H1 (cell line): ENCODE data around the gene SLC4A7. TPM values are rescaled to one million over a fixed set of nuclear protein-coding genes. Genes with fewer than 3 reads are reported as not detected.
A peak's percentile ranks its signal among the peaks of the same experiment; 100 is the strongest.

Source experiments
- CTCF ChIA-PET: fragments of 300-600 bp; sonication (Branson Sonifier 250); formaldehyde crosslinking; loops from one replicate; lab custom pipeline; 2021; ENCODE audit not compliant: partially characterized antibody; lab: Charles Lee
- POLR2A ChIA-PET: fragments of 300-600 bp; sonication (Branson Sonifier 250); formaldehyde crosslinking; loops from one replicate; lab custom pipeline; 2021; ENCODE audit warnings: inconsistent platforms; ENCODE audit not compliant: partially characterized antibody; lab: Charles Lee
- DNase-seq, 2 experiments: peaks; one replicate each; pipeline versions ENCODE4 v3.0.0 to v3.0.0-alpha.2; 2010 to 2022; ENCODE audit warnings: low spot score in 2 of 2, low read depth in 1 of 2, mixed read lengths in 1 of 2
- FAIRE-seq: peaks from 2 replicates; lab custom pipeline; 2011; peaks lifted over from hg19 to GRCh38; lab: Jason Lieb, UNC
- H2AFZ ChIP-seq: 2 replicates; pipeline ENCODE4 v1.8.1; 2012; ENCODE audit warnings: low read length, inconsistent platforms
- H2AK5ac ChIP-seq: 2 replicates; pipeline ENCODE4 v1.6.1; 2013; ENCODE audit warnings: low read depth, low read length
- H2BK120ac ChIP-seq: replicated peaks from 2 replicates; pipeline ENCODE3; 2013; ENCODE audit warnings: low read depth, low read length, inconsistent platforms
- H2BK12ac ChIP-seq: 2 replicates; pipeline ENCODE4 v1.6.1; 2013; ENCODE audit warnings: low read depth, low read length
- H2BK15ac ChIP-seq: 2 replicates; pipeline ENCODE4 v1.6.1; 2013; ENCODE audit warnings: low read length
- H2BK20ac ChIP-seq: 2 replicates; pipeline ENCODE4 v1.6.1; 2013; ENCODE audit warnings: low read length
- H2BK5ac ChIP-seq: 2 replicates; pipeline ENCODE4 v1.6.1; 2013; ENCODE audit warnings: low read depth, low read length
- H3K14ac ChIP-seq: 2 replicates; pipeline ENCODE4 v1.6.1; 2013; ENCODE audit warnings: inconsistent platforms; ENCODE audit not compliant: insufficient read length
- H3K18ac ChIP-seq: 2 replicates; pipeline ENCODE4 v1.6.1; 2013; ENCODE audit warnings: low read length; ENCODE audit errors: extremely low read depth
- H3K23ac ChIP-seq: 2 replicates; pipeline ENCODE4 v1.6.1; 2013; ENCODE audit warnings: inconsistent platforms; ENCODE audit not compliant: insufficient read length
- H3K23me2 ChIP-seq: 2 replicates; pipeline ENCODE4 v1.6.1; 2013; ENCODE audit warnings: low read depth, low read length
- H3K27ac ChIP-seq: 2 replicates; pipeline ENCODE4 v1.6.1; 2011; ENCODE audit warnings: low read depth, low read length, inconsistent platforms
- H3K27me3 ChIP-seq, 4 experiments: replicated peaks in 1 of 4; 1 replicate in 1 of 4; 2 replicates in 3 of 4; pipeline versions ENCODE4 v1.6.1 to v1.8.1; 2011 to 2013; ENCODE audit warnings: low read length in 3 of 4, mild to moderate bottlenecking in 3 of 4, inconsistent platforms in 2 of 4, mixed read lengths in 2 of 4, moderate library complexity in 1 of 4; ENCODE audit not compliant: control insufficient read depth in 3 of 4, insufficient read depth in 3 of 4; ENCODE audit errors: extremely low read depth in 1 of 4
- H3K36me3 ChIP-seq, 4 experiments: 2 replicates each; pipeline versions ENCODE4 v1.6.1 to v1.8.1; 2011 to 2013; ENCODE audit warnings: mild to moderate bottlenecking in 4 of 4, low read length in 3 of 4, moderate library complexity in 2 of 4, control low read depth in 1 of 4, inconsistent platforms in 1 of 4; ENCODE audit not compliant: insufficient read depth in 4 of 4, control insufficient read depth in 2 of 4
- H3K4ac ChIP-seq: replicated peaks from 2 replicates; pipeline ENCODE3; 2013; ENCODE audit warnings: low read length, low read depth, mixed read lengths, inconsistent platforms; ENCODE audit not compliant: insufficient read length
- H3K4me1 ChIP-seq, 4 experiments: replicated peaks in 1 of 4; 1 replicate in 1 of 4; 2 replicates in 3 of 4; pipeline versions ENCODE4 v1.6.1 to v1.8.1; 2011 to 2013; ENCODE audit warnings: low read length in 3 of 4, inconsistent platforms in 2 of 4, mixed read lengths in 1 of 4; ENCODE audit not compliant: insufficient read depth in 4 of 4, control insufficient read depth in 3 of 4
- H3K4me2 ChIP-seq, 2 experiments: 2 replicates each; pipeline versions ENCODE4 v1.6.1 to v1.8.1; 2011 to 2013; ENCODE audit warnings: low read depth in 2 of 2, low read length in 2 of 2, control low read depth in 1 of 2, inconsistent platforms in 1 of 2, mild to moderate bottlenecking in 1 of 2; ENCODE audit not compliant: insufficient read depth in 1 of 2
- H3K4me3 ChIP-seq, 4 experiments: fragments of 200-600, 300-600 bp in 1 of 4; sonication (generic), shearing (Covaris generic), sonication (Bioruptor Twin) in 1 of 4; 2 replicates each; pipeline versions ENCODE4 v1.5.1 to v1.8.1; 2011 to 2016; ENCODE audit warnings: low read length in 4 of 4, low read depth in 3 of 4, control low read depth in 2 of 4, inconsistent platforms in 2 of 4, mild to moderate bottlenecking in 2 of 4, mixed read lengths in 1 of 4, moderate library complexity in 1 of 4; ENCODE audit not compliant: insufficient read depth in 2 of 4; ENCODE audit errors: extremely low read depth in 1 of 4
- H3K56ac ChIP-seq: replicated peaks from 2 replicates; pipeline ENCODE3; 2013; ENCODE audit warnings: low read depth, mild to moderate bottlenecking, mixed read lengths, low read length, inconsistent platforms; ENCODE audit not compliant: insufficient read length
- H3K79me1 ChIP-seq: 2 replicates; pipeline ENCODE4 v1.6.1; 2013; ENCODE audit warnings: low read depth, low read length, control low read depth
- H3K79me2 ChIP-seq, 2 experiments: 2 replicates each; pipeline versions ENCODE4 v1.6.1 to v1.8.1; 2012 to 2013; ENCODE audit warnings: low read length in 2 of 2, mild to moderate bottlenecking in 2 of 2, inconsistent platforms in 1 of 2; ENCODE audit not compliant: insufficient read depth in 2 of 2, control insufficient read depth in 1 of 2
- H3K9ac ChIP-seq, 4 experiments: replicated peaks in 1 of 4; 1 replicate in 1 of 4; 2 replicates in 3 of 4; pipeline versions ENCODE4 v1.6.1 to v1.8.1; 2011 to 2013; ENCODE audit warnings: low read depth in 3 of 4, low read length in 3 of 4, control low read depth in 2 of 4, mild to moderate bottlenecking in 2 of 4, moderate library complexity in 2 of 4, inconsistent platforms in 1 of 4; ENCODE audit errors: extremely low read depth in 1 of 4
- H3K9me3 ChIP-seq, 2 experiments: 2 replicates each; pipeline versions ENCODE4 v1.6.1 to v1.8.1; 2012 to 2013; ENCODE audit warnings: mild to moderate bottlenecking in 2 of 2, moderate library complexity in 2 of 2, control low read depth in 1 of 2, inconsistent platforms in 1 of 2, low read depth in 1 of 2, low read length in 1 of 2, mixed read lengths in 1 of 2; ENCODE audit not compliant: insufficient read depth in 2 of 2
- H4K20me1 ChIP-seq, 2 experiments: replicated peaks in 1 of 2; 2 replicates each; pipeline versions ENCODE3 to v1.8.1; 2011 to 2013; ENCODE audit warnings: inconsistent platforms in 2 of 2, low read length in 2 of 2, mild to moderate bottlenecking in 1 of 2; ENCODE audit not compliant: insufficient read depth in 2 of 2, control insufficient read depth in 1 of 2
- H4K5ac ChIP-seq: 2 replicates; pipeline ENCODE4 v1.6.1; 2013; ENCODE audit warnings: low read length, low read depth, mixed read lengths, inconsistent platforms; ENCODE audit not compliant: insufficient read length
- H4K8ac ChIP-seq: 2 replicates; pipeline ENCODE4 v1.8.0; 2013; ENCODE audit warnings: mild to moderate bottlenecking, moderate library complexity, low read length, inconsistent platforms; ENCODE audit not compliant: insufficient read depth; ENCODE audit errors: extremely low read depth
- H4K91ac ChIP-seq: replicated peaks from 2 replicates; pipeline ENCODE3; 2013; ENCODE audit warnings: low read length, mixed read lengths, inconsistent platforms; ENCODE audit not compliant: insufficient read length
- SP2 ChIP-seq: IDR thresholded peaks from 2 replicates; pipeline ENCODE4 v1.6.1; 2012; ENCODE audit warnings: mild to moderate bottlenecking, low read length, inconsistent platforms
- WGBS, 2 experiments: shearing (Covaris generic) in 1 of 2; methylation state at CpG; one replicate each; pipeline versions ENCODE4 v1.1.6 to v1.1.7; 2013 to 2015; ENCODE audit warnings: low lambda C conversion rate in 2 of 2, mixed read lengths in 2 of 2, inconsistent platforms in 1 of 2, low coverage in 1 of 2, missing lambda C conversion rate in 1 of 2; ENCODE audit not compliant: insufficient replicate concordance in 2 of 2, insufficient coverage in 1 of 2, insufficient read length in 1 of 2; ENCODE audit errors: extremely low coverage in 1 of 2, missing lambda C conversion rate in 1 of 2; 5-methylcytosine and 5-hydroxymethylcytosine counted together
- polyA plus RNA-seq, 7 experiments: library from polyadenylated mRNA; depleted of rRNA in 3 of 7; stranded (reverse) in 5 of 7; unstranded in 2 of 7; fragments of >200 nt in 5 of 7; fragments of 200-250 nt in 2 of 7; gene quantifications; 1 replicate in 5 of 7; 2 replicates in 1 of 7; 4 replicates in 1 of 7; pipeline versions ENCODE4 v1.2.1 to v1.2.3, GENCODE V29; 2011 to 2013; ENCODE audit warnings: missing spikeins in 2 of 7, mixed read lengths in 2 of 7
- total RNA-seq: library from RNA; stranded (reverse); fragmentation: NEBNext Ultra II Directional; extraction: Animal tissue kit (Norgen Biotek cat#: 25700); gene quantifications from 2 replicates; pipeline ENCODE4 v1.2.1, GENCODE V29; 2021

SLC4A7 gene
- total and polyA plus RNA-seq, 2 of the 8 experiments (the other 6 are each of a cell fraction or from before 2014, with no cell fraction given), result 14.9 to 70.5 TPM

DNA sequence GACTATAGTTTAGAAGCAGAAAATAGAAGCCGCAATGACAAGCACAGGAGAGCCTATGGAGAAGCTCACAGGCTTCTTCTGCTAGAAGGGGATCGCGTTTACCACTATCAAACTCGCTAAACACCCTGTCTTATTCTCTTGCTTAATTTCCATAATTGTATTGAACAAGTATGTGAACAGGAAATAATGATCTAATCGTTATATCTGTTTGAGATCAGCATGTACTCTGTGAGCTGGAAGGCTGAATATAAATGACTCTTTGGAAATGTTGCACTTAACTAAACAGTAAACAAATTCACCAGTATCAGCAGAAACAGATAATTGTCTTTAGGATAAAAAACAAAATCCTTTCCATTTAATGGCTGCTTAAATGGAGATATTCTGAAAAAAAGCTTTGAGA lies 130.0 kb downstream of the SLC4A7 start:
- H2BK5ac ChIP-seq, result no peak overlapping the region
- no peaks in the 10 kb centered on the region for H3K79me1 ChIP-seq
- H2BK120ac ChIP-seq, result no peak overlapping the region
- peaks cover 0 to 19% (median 10%) of the 10 kb centered on the region in 4 experiments for H3K4me1 ChIP-seq
- H4K91ac ChIP-seq, result no peak overlapping the region
- H2BK12ac ChIP-seq, result no peak overlapping the region
- H3K4me2 ChIP-seq, result peak overlapping the region; percentile 25 to 26; a peak in 1 of 4 replicates
- no peaks in the 10 kb centered on the region for H4K20me1 ChIP-seq
- H2AFZ ChIP-seq, result no peak overlapping the region
- no peak overlapping the region for H3K9ac ChIP-seq
- H3K79me2 ChIP-seq, result no peaks in the 10 kb centered on the region
- no peaks in the 10 kb centered on the region; the same call in 1 of the 2 replicates for H3K23me2 ChIP-seq
- no peak overlapping the region for H3K23ac ChIP-seq
- H3K27ac ChIP-seq, result no peak overlapping the region
- no peak overlapping the region for H3K18ac ChIP-seq
- H3K4me3 ChIP-seq, result no peak overlapping the region
- no peak for DNase-seq
- no peak for FAIRE-seq
- no peak overlapping the region for H2BK20ac ChIP-seq
- H4K5ac ChIP-seq, result no peak overlapping the region
- CTCF ChIA-PET, result interaction anchor here (0.6 to 2.7 kb wide), 10 partner anchors 11 to 1649 kb away, joined by 3 to 11 read pairs (median 5); no protein-coding TSS in a partner anchor
- no peak overlapping the region for H4K8ac ChIP-seq
- no peak overlapping the region for H2BK15ac ChIP-seq
- H3K27me3 ChIP-seq, result peaks cover 0 to 1% (median 0%) of the 10 kb centered on the region in 4 experiments; a peak in 1 of 7 replicates
- WGBS, 2 experiments, result 61% methylated on average over 5 of the region's 5 CpGs; no CpG with 5 or more reads in 1 of the 2 experiments
- no peaks in the 10 kb centered on the region for H3K9me3 ChIP-seq
- no peak overlapping the region for H3K14ac ChIP-seq
- no peak overlapping the region for H3K4ac ChIP-seq
- H3K36me3 ChIP-seq, result no peaks in the 10 kb centered on the region
- POLR2A ChIA-PET, result interaction anchor here (1.5 to 1.6 kb wide), 2 partner anchors 15 to 130 kb away, joined by 4 to 6 read pairs; partner anchors contain the start of genes NEK10 and SLC4A7
- H2AK5ac ChIP-seq, result no peak overlapping the region
- H3K56ac ChIP-seq, result no peak overlapping the region
- TF ChIP-seq SP2, result no peak
